Astrocyte of the spinal cord (primary cell): ENCODE results near the gene SPINK6.

Source experiments
- DNase-seq: peaks from one replicate; pipeline ENCODE4 v3.0.0; 2011; ENCODE audit warnings: low read depth, low spot score
- H3K4me3 ChIP-seq: 2 replicates; pipeline ENCODE4 v1.5.1; 2011; ENCODE audit warnings: low read depth, mild to moderate bottlenecking, low read length, moderate library complexity
- CTCF ChIP-seq: IDR thresholded peaks from 2 replicates; pipeline ENCODE4 v1.5.1; 2012; ENCODE audit warnings: low read depth, mild to moderate bottlenecking, low read length, inconsistent platforms
- in situ Hi-C: cut with HindIII; loops from 2 replicates; pipeline ENCODE4 v1.10.0; 2017; ENCODE audit warnings: low sequenced_read_pairs

The SPINK6 gene

GRCh38 chr5:148209151-148209770 lies 6.4 kb downstream of the SPINK6 start:
- DNase-seq, result no peak
- in situ Hi-C loops, result no loop called here
- no peak for TF ChIP-seq CTCF
- no peak overlapping the region for H3K4me3 ChIP-seq

DNA sequence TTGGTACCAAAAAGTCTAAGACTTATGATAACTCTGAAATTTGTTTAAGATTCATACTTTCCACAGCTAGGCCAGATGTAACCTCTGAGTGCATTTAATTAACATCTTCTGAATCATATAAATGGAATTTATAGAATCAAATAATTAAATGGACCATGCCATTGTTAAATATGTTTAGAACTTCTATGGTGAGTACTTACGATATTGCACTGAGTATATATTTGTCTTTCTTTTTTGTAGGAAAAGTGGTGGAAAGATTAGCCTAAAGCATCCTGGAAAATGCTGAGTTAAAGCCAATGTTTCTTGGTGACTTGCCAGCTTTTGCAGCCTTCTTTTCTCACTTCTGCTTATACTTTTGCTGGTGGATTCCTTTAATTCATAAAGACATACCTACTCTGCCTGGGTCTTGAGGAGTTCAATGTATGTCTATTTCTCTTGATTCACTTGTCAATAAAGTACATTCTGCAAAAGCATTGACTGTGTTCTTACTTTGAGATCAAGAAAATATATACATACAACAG lies 11.9 kb downstream of the SPINK6 start:
- TF ChIP-seq CTCF, result no peak
- no peak overlapping the region for H3K4me3 ChIP-seq
- in situ Hi-C loops, result no loop called here
- no peak for DNase-seq

DNA sequence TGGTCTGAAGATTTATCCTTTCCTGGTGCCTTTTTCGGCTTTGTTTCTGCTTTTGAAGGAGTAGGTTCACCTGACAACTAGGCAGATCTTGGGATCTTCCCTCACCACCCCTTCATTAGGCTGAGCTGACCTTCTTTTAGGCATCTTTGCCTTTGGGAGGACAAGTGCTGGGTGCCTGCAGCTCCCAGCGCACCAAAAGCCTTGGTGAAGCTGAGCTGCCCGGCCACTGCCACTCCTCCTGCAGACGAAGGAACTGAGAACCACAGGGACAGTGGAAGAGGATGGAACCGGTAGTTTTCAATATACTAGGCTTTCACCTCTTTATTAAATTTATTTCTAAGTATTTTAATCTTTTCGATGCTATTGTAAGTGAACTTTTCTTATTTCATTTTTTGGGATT lies 18.7 kb downstream of the SPINK6 start:
- no peak for DNase-seq
- in situ Hi-C loops, result no loop called here
- TF ChIP-seq CTCF, result no peak
- H3K4me3 ChIP-seq, result no peak overlapping the region

DNA sequence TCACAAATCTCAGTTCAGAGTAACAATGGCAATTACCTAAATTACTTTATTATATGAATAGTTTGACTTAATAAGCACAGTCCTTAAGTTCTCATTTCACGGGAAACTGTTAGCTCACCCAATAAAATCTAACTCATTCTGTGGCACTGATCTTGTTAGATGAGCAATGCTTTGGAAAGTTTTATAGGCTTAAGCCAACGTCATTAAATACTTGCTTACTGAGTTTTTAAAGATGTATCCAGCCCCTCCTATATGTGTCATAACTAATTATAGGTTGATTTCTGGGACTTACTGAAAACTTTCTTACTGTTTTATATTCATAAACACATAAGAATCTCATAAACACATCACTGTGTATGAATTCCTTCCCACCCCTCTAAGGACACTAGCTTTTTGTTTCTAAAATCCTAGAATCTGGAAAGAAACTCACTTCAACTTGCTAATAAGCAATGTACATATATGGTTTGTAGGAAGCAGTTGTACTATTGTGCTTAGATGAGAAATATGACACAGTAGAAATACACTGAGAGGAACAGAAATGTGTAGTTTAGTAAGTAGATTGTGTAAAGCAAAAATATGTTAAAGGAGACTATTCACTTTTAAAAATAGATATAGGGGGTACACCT lies 21.4 kb downstream of the SPINK6 start:
- in situ Hi-C loops, result no loop called here
- no peak for DNase-seq
- no peak for TF ChIP-seq CTCF

DNA sequence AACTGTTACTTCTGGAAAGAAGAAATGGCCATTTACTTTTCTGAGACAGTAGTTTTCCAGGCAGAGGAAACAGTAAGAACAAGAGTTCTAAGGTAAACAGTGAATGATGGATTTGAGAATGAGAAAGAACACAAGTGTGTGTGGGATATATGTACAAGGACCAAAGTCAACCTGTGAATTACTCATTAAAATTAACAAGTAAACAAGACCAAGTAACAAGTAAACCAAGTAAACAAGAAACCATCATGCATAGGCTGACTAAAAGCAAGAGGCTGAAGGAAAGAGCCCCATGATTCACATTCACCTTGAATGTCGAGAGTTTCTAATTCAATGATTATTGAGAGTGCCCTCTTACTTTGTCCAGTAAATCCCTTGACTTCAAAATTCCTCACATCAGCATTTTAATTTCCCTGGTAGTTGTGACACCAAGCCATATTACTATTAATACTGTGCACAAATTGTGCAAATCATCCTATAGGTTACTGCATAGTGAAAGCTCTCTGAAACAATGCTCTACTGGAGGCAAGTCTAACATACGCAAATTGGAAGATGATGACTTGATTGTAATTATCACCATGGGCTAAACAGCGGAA lies 25.6 kb downstream of the SPINK6 start:
- in situ Hi-C loops, result no loop called here
- no peak for TF ChIP-seq CTCF
- no peak overlapping the region for H3K4me3 ChIP-seq
- DNase-seq, result no peak

More for the DNA sequence above, 21.4 kb downstream of the SPINK6 start:
- no peak overlapping the region for H3K4me3 ChIP-seq

- no peak overlapping the region for H3K4me3 ChIP-seq
- in situ Hi-C loops, result no loop called here
- DNase-seq, result no peak
- no peak for TF ChIP-seq CTCF
Observed at GRCh38 chr5:148229840-148230239, 27.0 kb downstream of the SPINK6 start.
